Activated CD4-positive, CD25-positive, alpha-beta regulatory T cell (primary cell): Measurements from ENCODE around the gene GIGYF2.
"Not testable (repeated sequence)": the region's sequence is repeated elsewhere in the genome, so short reads cannot be mapped to it uniquely, and the experiment has no call there.

Experiments used
- DNase-seq, 4 experiments: peaks; one replicate each; lab custom pipeline; 2025; lab: John Stamatoyannopoulos, UW

The GIGYF2 gene

DNA sequence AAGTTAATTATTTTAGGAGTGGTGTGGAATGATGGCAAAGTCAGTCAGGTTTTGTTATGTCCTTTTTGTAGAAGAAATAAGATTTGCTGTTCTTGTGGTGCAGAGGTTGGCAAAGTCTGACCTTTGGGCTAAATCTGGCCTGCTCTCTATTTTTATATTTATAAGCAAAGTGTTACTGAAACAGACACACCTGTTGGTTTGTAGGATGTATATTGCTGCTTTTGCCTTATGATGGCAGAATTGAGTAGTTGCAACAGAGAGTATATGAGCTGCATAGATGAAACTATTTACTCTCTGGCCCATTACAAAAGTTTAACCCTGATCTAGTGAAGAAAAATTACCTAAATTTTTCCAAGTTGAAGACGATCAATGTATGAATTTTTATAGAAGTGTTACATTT, 113.3 kb downstream of the GIGYF2 start:
- no peak for DNase-seq

- no peak for DNase-seq
Observed at GRCh38 chr2:232815569-232815968, 118.4 kb downstream of the GIGYF2 start.

DNA sequence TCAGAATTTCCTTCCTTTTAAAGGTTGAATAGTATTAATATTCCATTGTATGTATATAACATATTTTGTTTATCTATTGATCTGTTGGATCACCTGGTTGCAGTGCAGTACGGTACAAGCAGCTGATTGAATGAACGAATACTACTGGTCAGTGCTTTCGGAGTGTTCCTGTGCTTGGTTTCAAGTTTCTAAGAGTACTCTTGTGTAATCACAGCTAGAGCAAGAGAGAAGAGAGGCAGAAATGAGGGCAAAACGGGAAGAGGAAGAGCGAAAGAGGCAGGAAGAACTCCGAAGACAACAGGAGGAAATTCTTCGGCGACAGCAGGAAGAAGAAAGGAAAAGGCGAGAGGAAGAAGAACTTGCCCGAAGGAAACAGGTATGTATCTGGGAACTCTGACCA, 119.5 kb downstream of the GIGYF2 start:
- DNase-seq = no peak

DNA sequence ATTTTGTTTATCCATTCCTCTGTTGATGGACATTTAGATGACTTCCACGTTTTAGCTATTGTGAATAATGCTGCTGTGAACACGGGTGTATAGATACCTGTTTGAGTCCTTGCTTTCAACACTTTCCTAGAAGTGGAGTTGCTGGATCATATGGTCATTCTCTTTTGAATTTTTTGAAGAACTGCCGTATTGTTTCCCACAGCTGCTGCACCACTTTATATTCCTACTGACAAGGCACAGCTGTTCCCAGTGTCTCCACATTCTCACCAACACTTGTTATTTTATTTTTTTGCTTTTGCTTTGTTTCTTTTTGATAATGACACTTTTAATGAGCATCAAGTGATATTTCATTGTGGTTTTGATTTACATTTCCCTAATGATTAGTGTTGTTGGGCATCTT, 120.6 kb downstream of the GIGYF2 start:
- DNase-seq = no peak

- no peak for DNase-seq
Observed at GRCh38 chr2:232829988-232830387, 132.9 kb downstream of the GIGYF2 start.

DNA sequence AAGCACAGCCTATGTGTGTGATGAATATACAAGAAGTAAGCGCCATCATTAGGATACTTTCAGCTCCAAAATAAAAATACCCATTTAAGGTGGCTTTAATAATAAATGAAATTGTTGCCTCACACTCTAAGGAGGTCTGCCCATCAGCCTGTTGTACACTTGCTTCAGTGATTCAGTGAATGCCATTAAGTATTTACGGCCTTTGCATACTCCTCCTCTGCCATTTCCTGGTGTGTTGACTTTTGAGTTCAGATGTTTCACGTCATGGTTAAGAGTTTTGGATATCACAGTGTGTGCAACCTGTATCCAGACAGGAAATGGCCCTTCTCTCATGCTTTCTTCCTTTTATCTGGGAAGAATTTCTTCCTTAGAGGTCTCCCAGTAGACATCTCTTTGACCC, 134.4 kb downstream of the GIGYF2 start:
- no peak for DNase-seq

- DNase-seq = no peak
Observed at GRCh38 chr2:232833830-232834229, 136.7 kb downstream of the GIGYF2 start.

- no peak for DNase-seq
Observed at GRCh38 chr2:232835687-232836208, 138.6 kb downstream of the GIGYF2 start.

- DNase-seq = no peak
Observed at GRCh38 chr2:232836934-232837333, 139.8 kb downstream of the GIGYF2 start.

GRCh38 chr2:232838406-232838874, 141.3 kb downstream of the GIGYF2 start:
- DNase-seq = peak; percentile 12 to 55 (median 38)

DNA sequence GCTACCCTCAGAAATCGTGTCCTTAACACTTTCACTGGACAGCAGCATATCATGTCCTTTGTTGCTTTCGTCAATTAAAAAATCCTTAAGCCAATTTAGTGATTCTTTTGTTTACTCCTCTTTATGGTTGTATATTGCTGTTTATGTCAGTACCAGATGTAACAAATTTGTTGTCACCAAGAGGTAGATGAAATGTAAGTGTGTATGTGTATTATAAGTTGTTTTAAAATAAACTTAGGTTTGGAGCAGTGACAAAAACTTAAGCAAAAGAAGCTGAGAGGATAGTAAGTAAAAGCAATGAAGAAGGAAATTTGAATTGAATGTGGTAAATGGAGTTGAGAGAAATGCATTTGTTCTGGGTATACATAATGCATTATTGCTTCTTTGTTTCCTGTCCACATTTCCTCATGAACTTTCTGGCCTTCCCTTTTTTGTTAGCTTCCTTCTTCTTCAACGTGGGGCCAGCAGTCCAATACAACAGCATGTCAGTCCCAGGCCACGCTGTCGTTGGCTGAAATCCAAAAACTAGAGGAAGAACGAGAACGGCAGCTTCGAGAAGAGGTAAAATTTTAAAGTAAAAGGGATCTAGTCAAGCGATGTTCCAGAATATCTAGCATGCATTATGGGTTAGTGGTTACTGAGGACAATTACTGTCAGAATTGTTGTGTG, 142.4 kb downstream of the GIGYF2 start:
- no peak for DNase-seq

DNA sequence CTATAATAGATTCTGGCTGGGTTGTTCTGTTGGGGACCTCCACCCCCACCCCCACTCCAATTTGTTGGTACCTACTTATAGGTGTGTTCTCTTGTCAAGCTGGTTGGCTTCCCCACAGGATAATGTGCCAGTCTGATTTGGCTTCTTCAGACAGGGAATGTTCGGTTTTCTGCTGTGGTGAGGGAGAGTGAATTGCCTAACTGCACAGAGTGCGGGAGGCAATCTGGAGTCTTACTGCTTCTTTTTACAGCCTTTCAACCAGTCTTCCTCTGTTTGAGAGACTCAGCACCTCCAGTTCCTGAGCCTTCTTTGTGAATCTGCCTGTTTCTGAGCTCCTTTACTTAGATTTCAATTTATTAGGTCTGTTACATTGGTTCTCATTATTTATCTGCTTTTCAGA, 145.6 kb downstream of the GIGYF2 start:
- no peak for DNase-seq

GRCh38 chr2:232843834-232844233, 146.7 kb downstream of the GIGYF2 start:
- DNase-seq = no peak

DNA sequence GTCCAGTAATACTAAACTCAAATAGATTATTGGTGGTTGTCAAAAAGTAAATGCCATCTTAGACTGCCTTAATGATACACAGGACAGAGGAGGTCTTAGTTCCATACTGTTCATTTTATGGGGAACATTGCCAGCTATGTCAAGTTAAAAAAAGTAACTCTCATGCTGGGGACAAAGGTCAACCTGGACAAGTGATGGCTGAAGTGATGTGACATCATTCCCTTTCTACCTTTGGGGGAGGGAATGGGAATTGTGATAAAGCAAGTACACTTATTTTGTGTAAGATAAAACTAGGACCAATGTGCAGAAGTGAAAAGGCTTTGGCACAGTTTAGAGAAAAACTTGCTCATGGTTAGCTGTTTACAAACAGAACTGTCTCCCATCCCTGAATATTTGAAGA, 148.9 kb downstream of the GIGYF2 start:
- no peak for DNase-seq

- no peak for DNase-seq
Observed at GRCh38 chr2:232850039-232850438, 152.9 kb downstream of the GIGYF2 start.

- not testable (repeated sequence) for DNase-seq
Observed at GRCh38 chr2:232852081-232852480, 154.9 kb downstream of the GIGYF2 start.

DNA sequence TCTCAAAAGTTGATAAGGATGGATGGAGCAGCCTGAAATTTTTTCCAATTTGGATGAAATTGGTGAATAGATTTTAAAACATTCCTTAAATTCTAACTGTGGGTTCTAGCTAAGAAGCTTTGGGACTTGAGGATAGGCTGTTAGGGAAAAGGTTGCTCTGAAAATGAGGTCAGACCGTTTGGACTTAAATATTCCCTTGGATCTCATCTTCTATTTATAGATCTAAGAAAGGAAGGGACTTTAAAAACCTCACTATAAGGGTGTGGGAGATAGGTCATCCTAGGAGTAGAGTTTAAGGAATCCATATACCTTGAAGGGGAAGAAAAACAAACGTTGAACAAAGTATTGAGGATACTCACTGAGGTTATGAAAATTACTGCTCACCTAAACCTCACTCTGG, 155.5 kb downstream of the GIGYF2 start:
- no peak for DNase-seq

DNA sequence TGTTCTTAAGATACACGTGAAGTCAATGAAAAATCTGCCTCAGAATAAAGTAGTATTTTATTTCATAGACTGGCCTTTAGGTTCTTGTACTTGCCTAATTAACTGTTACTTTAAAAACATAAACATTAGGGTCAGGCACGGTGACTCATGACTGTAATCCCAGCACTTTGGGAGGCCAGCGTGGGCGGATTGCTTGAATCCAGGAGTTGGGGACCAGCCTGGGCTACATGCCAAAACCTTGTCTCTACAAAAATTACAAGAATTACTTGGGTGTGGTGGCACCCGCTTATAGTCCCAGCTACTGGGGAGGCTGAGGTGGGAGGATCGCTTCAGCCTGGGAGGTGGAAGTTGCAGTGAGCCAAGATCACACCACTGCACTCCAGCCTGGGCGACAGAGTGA, 157.0 kb downstream of the GIGYF2 start:
- DNase-seq = no peak

DNA sequence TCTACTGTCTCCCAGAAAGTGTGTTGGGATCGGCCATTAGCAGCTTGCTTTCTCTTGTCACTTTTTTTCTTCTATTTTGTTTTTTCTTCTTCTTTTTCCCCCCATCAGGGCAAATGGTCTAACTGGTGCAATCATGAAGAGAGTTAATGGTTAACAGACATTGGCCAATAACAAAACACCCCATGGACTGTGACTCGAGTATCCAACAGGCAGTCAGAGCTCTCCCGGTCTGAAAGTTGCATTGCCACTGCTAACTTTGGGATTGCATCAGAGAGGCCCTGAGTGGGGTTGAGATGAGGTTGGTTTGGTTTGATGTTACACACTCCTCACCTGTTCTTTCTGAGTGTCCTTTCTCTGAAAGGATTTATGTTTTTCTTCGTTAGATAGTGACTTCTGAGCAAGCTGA, 160.0 kb downstream of the GIGYF2 start:
- DNase-seq = no peak

GRCh38 chr2:232859385-232859916, 162.3 kb downstream of the GIGYF2 start:
- no peak for DNase-seq

DNA sequence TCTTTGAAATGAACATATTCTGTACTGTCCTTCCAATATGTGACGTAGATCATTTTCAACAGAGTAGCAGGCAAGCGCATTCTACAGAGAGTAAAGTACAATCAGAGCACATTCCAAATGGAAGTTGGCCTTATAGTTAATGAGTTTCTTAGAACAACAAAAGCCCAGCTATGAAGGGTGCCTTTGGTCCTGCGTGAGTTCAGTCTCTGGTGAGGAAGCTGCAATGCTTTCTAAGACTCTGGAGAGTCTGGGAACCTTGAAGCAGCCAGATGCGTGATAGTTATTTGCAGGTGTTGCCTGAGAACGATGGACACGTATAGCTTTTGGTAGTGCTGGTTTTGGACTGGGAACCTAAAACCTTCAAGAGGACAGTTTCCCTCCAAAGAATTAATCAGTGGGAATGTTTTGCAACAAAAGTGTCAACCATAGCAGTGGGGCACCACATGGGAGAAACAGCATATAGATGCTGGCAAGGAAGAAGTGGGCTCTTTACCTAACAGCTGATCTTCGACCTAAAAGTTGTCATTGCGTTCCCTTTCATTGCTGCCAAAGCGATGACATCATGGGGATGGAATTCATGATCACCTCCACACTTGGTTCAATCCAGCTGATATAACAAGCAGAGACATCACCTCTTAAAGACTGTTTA, 163.6 kb downstream of the GIGYF2 start:
- no peak for DNase-seq

DNA sequence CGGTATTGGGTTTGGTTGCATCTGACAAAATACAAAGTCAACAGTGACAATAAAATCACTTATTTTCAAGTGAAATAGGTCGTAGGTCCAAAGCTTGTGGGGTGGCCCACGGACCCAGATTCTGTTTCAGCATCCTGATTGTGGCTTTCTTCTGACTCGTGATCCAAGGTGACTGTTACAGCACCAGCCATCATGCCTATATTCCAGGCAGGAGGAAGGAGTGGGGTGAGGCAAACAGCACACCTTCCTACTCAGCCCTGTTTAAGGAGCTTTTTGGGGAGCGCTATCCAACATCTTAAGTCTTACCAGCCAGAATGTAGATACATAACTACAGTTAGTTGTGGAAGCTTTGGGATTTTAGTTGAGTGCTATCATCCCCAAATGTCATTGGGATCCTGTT, 164.2 kb downstream of the GIGYF2 start:
- no peak for DNase-seq

DNA sequence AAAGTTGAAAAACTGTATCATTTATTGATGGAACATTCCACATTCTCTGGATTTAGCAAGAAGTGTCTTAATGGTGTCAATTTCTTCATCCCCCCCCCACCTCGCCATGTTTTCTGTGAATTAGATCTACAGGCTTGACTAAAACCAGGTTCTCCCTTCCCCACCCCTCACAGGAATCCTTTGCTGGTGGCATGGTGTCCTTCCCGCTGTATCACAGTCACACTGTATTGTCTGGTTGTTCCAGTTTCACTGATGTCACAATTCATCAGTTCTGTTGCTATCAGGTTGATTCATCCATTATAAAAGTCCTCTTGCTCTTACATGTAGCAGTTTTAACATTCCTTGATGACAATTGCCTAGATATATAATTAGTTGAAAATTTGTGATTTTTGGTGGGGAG, 166.9 kb downstream of the GIGYF2 start:
- DNase-seq = no peak
